K562 (cell line): ENCODE measurements around the gene LIN7A.

Experiments used
- CBX5 ChIP-seq: IDR thresholded peaks from 2 replicates; pipeline ENCODE4 v1.6.1; 2014; ENCODE audit warnings: low read depth, borderline replicate concordance
- CEBPZ ChIP-seq: fragments of 150-350 bp; IDR thresholded peaks from 2 replicates; pipeline ENCODE4 v1.6.1; 2014; ENCODE audit warnings: low read depth, mild to moderate bottlenecking, low read length, borderline replicate concordance
- CTCF ChIP-seq, 3 experiments: IDR thresholded peaks in 2 of 3; conservative IDR thresholded peaks in 1 of 3; 2 replicates each; pipeline ENCODE4 v1.5.1; 2011 to 2012; ENCODE audit warnings: low read length in 3 of 3, mild to moderate bottlenecking in 3 of 3, control low read depth in 2 of 3, improper control_type of control experiment in 1 of 3, inconsistent platforms in 1 of 3, low read depth in 1 of 3, mixed read lengths in 1 of 3, moderate library complexity in 1 of 3; ENCODE audit not compliant: insufficient read depth in 2 of 3
- FOXJ3 ChIP-seq: sonication (generic); formaldehyde crosslinking; IDR thresholded peaks from 2 replicates; pipeline ENCODE4 v1.4.0; 2020; ENCODE audit warnings: mild to moderate bottlenecking, missing genetic modification reagents
- MAX ChIP-seq: sonication (generic); formaldehyde crosslinking; IDR thresholded peaks from 2 replicates; pipeline ENCODE4 v1.9.0; 2022; ENCODE audit warnings: mild to moderate bottlenecking, missing genetic modification reagents
- MAZ ChIP-seq, 2 experiments: fragments of 450-650 bp in 1 of 2; sonication (generic) in 1 of 2; formaldehyde crosslinking; IDR thresholded peaks in 1 of 2; conservative IDR thresholded peaks in 1 of 2; 2 replicates each; pipeline versions ENCODE4 v1.4.0 to v1.5.0; 2020; ENCODE audit warnings: mild to moderate bottlenecking in 1 of 2, missing genetic modification reagents in 1 of 2
- TSHZ1 ChIP-seq: fragments of 250-450 bp; sonication (Bioruptor Pico); IDR thresholded peaks from 2 replicates; pipeline ENCODE4 v1.4.0; 2020; ENCODE audit warnings: mild to moderate bottlenecking, moderate library complexity
- USF2 ChIP-seq: sonication (generic); formaldehyde crosslinking; IDR thresholded peaks from 2 replicates; pipeline ENCODE4 v1.5.0; 2020; ENCODE audit warnings: missing genetic modification reagents
- ZHX1 ChIP-seq: fragments of 150-350 bp; conservative IDR thresholded peaks from 2 replicates; pipeline ENCODE4 v1.6.1; 2014; ENCODE audit warnings: low read length
- ZNF444 ChIP-seq: fragments of 250-450 bp; sonication (Bioruptor Pico); IDR thresholded peaks from 2 replicates; pipeline ENCODE4 v1.4.0; 2020; ENCODE audit warnings: mild to moderate bottlenecking, moderate library complexity

GRCh38 chr12:80798281-80798680 is 139.5 kb downstream of the LIN7A start:
- TF ChIP-seq FOXJ3 (CRISPR knock-in tag) (no peak), ZHX1 (no peak), MAZ (CRISPR knock-in tag; conservative IDR thresholded peaks at IDR 0.05 in 1 of 2, IDR thresholded peaks at IDR 0.05 in 1 of 2) (no peak), CBX5 (no peak), TSHZ1 (CRISPR knock-in tag) (no peak), CEBPZ (no peak), USF2 (CRISPR knock-in tag) (no peak), MAX (CRISPR knock-in tag) (no peak), CTCF (IDR thresholded peaks at IDR 0.05 in 2 of 3, conservative IDR thresholded peaks at IDR 0.05 in 1 of 3; ENCODE audit: insufficient read depth in 2 of 3, low read depth in 1 of 3, low read length in 3 of 3) (no peak), ZNF444 (CRISPR knock-in tag) (no peak)
